ENCODE results near the gene C2orf49. TPM values are rescaled to one million over a fixed set of nuclear protein-coding genes. Genes with fewer than 3 reads are reported as not detected.

The C2orf49 gene
- total RNA-seq, 1 donor from 2014 or later: 9.4 TPM

Other genes starting within 250 kb of the C2orf49 start
- gene GPR45, start 95.8 kb upstream of the C2orf49 start, total RNA-seq: not detected
- gene TGFBRAP1, start 7.8 kb upstream of the C2orf49 start, total RNA-seq: 11.4 TPM
- 39.0 TPM for gene FHL2, start 61.5 kb downstream of the C2orf49 start, total RNA-seq